ENCODE data around the gene TMEM215. TPM values are rescaled to one million over a fixed set of nuclear protein-coding genes. Genes with fewer than 3 reads are reported as not detected.

Gene TMEM215
- total RNA-seq, 3 donors from 2014 or later (not counting 1 experiment from before 2014, with no cell fraction given) = not detected

DNA sequence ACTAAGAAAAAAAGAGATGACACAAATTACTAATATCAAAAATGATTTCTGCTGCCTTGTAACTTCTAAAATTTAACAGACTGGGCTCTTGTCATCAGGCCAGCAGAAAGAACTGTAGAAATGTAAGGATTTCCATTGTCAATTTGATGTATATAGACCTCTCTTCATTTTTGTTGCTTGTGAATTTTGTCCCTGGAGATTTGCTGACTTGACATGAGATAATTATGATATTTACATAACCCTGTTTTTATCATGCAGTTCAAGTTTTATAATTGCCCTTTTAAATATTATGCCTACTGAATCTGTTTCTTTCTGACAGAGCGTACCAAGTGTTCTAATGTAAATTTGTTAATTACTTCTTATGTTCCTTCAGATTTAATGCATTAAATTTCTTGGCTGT, 23.9 kb downstream of the TMEM215 start:
- H3K27ac Mint-ChIP-seq = no peak overlapping the region
- peaks cover 7% of the 10 kb centered on the region for H3K36me3 Mint-ChIP-seq
- no peak overlapping the region for H3K4me3 Mint-ChIP-seq
- TF ChIP-seq, protein P1, sequence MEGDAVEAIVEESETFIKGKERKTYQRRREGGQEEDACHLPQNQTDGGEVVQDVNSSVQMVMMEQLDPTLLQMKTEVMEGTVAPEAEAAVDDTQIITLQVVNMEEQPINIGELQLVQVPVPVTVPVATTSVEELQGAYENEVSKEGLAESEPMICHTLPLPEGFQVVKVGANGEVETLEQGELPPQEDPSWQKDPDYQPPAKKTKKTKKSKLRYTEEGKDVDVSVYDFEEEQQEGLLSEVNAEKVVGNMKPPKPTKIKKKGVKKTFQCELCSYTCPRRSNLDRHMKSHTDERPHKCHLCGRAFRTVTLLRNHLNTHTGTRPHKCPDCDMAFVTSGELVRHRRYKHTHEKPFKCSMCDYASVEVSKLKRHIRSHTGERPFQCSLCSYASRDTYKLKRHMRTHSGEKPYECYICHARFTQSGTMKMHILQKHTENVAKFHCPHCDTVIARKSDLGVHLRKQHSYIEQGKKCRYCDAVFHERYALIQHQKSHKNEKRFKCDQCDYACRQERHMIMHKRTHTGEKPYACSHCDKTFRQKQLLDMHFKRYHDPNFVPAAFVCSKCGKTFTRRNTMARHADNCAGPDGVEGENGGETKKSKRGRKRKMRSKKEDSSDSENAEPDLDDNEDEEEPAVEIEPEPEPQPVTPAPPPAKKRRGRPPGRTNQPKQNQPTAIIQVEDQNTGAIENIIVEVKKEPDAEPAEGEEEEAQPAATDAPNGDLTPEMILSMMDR (IDR thresholded peaks at IDR 0.05) = no peak
- Histone ChIP-seq H3K36me3 (ENCODE audit: control insufficient read depth, insufficient read depth, low read length) (no peaks in the 10 kb centered on the region), H3K27me3 (ENCODE audit: control insufficient read depth, insufficient read depth, low read length) (no peaks in the 10 kb centered on the region), H3K9me3 (ENCODE audit: control insufficient read depth, insufficient read depth, low read length) (no peaks in the 10 kb centered on the region), H3K4me3 (ENCODE audit: low read length) (no peak overlapping the region), H3K4me1 (ENCODE audit: control insufficient read depth, insufficient read depth, low read length) (no peaks in the 10 kb centered on the region), H3K27ac (ENCODE audit: low read length) (no peak overlapping the region)
- intact Hi-C loops (cut with micrococcal nuclease) = no loop called here
- no peak for ATAC-seq
- peaks cover 3 to 11% of the 10 kb centered on the region in 2 donors for H3K9me3 Mint-ChIP-seq
- no peak for DNase-seq
- no CpG with 5 or more reads among the region's 1 CpG for WGBS (ENCODE audit: insufficient coverage)
- peaks cover 6 to 9% of the 10 kb centered on the region in 2 donors for H3K27me3 Mint-ChIP-seq (ENCODE audit: low read depth in 2 of 2)
- H3K4me1 Mint-ChIP-seq = no peaks in the 10 kb centered on the region

DNA sequence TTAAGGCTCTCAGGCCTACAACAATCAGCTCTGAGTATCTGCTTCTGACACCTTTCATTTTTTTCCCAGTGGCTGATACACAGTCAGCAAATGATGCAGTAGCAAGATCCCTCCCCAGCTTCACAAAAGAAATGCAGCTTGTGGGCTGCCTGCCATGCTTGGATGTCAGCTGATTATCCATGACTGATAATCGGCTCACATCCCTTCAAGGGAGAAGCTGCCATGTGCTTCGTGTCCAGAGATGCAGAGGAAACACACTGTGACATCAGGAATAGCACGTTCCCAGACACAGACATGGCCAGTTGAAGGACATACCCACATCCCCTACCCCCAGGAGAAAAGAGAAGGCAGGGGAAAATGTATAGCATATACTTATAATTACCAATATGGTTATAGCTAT, 27.9 kb downstream of the TMEM215 start:
- Mint-ChIP-seq H3K36me3 (no peaks in the 10 kb centered on the region), H3K27ac (no peak overlapping the region), H3K4me1 (no peaks in the 10 kb centered on the region), H3K27me3 (ENCODE audit: low read depth in 2 of 2) (peaks cover 0 to 6% of the 10 kb centered on the region in 2 donors), H3K4me3 (no peak overlapping the region), H3K9me3 (peaks cover 0 to 6% of the 10 kb centered on the region in 2 donors)
- TF ChIP-seq, protein P1 (IDR thresholded peaks at IDR 0.05) = no peak
- H3K27ac ChIP-seq (ENCODE audit: low read length) = no peak overlapping the region
- no peak for DNase-seq
- H3K27me3 ChIP-seq (ENCODE audit: control insufficient read depth, insufficient read depth, low read length) = no peaks in the 10 kb centered on the region
- H3K36me3 ChIP-seq (ENCODE audit: control insufficient read depth, insufficient read depth, low read length) = no peaks in the 10 kb centered on the region
- H3K4me3 ChIP-seq (ENCODE audit: low read length) = no peak overlapping the region
- WGBS (ENCODE audit: insufficient coverage) = 63% methylated on average over 3 of the region's 3 CpGs
- intact Hi-C loops (cut with micrococcal nuclease) = no loop called here
- no peaks in the 10 kb centered on the region for H3K9me3 ChIP-seq (ENCODE audit: control insufficient read depth, insufficient read depth, low read length)
- H3K4me1 ChIP-seq (ENCODE audit: control insufficient read depth, insufficient read depth, low read length) = no peaks in the 10 kb centered on the region
- ATAC-seq = no peak

DNA sequence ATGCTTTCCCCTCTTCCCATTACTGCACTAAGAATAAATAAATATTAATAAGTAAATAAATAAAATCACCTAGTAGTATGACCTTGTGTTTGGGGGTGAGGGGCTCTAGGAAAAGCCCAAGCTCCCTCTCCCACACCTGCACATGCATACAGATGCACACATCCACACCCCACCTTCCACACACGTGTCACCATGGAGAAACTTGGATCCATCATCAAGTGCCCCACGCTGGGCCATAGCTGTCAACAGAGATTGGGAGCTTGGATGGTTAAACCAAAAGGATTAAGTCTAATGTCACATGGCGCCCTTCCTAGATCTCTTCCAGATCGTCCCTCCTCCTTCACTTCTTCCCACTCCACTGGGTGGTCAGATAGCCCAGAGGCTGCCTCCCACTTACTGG, 37.0 kb downstream of the TMEM215 start:
- Histone ChIP-seq H3K27ac (ENCODE audit: low read length) (no peak overlapping the region), H3K9me3 (ENCODE audit: control insufficient read depth, insufficient read depth, low read length) (no peaks in the 10 kb centered on the region), H3K27me3 (ENCODE audit: control insufficient read depth, insufficient read depth, low read length) (no peaks in the 10 kb centered on the region), H3K4me3 (ENCODE audit: low read length) (no peak overlapping the region), H3K36me3 (ENCODE audit: control insufficient read depth, insufficient read depth, low read length) (no peaks in the 10 kb centered on the region), H3K4me1 (ENCODE audit: control insufficient read depth, insufficient read depth, low read length) (no peaks in the 10 kb centered on the region)
- 65% methylated on average over 4 of the region's 4 CpGs for WGBS (ENCODE audit: insufficient coverage)
- Mint-ChIP-seq H3K9me3 (no peaks in the 10 kb centered on the region), H3K4me1 (no peaks in the 10 kb centered on the region), H3K27ac (no peak overlapping the region), H3K27me3 (ENCODE audit: low read depth in 2 of 2) (peaks cover 11 to 26% of the 10 kb centered on the region in 2 donors), H3K4me3 (no peak overlapping the region), H3K36me3 (no peaks in the 10 kb centered on the region)
- intact Hi-C loops (cut with micrococcal nuclease) = no loop called here
- no peak for DNase-seq
- TF ChIP-seq, protein P1 (IDR thresholded peaks at IDR 0.05) = no peak
- ATAC-seq = no peak

DNA sequence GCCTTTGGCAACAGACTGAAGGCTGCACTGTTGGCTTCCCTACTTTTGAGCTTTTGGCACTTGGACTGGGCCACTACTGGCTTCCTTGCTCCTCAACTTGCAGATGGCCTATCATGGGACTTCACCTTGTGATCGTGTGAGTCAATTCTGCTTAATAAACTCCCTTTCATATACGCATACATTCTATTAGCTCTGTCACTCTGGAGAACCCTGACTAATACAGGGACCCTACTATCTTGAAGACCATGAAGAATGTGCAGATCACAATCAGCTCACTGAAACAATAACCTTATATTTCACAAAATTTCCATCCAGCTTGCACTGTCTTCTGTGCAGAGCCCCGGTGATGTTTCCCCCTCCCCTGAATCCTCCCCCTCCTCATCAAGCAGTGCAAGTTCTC, 39.8 kb downstream of the TMEM215 start:
- Mint-ChIP-seq H3K4me1 (no peaks in the 10 kb centered on the region), H3K27ac (no peak overlapping the region), H3K36me3 (no peaks in the 10 kb centered on the region), H3K4me3 (no peak overlapping the region), H3K27me3 (ENCODE audit: low read depth in 2 of 2) (peaks cover 11 to 28% of the 10 kb centered on the region in 2 donors), H3K9me3 (peaks cover 0 to 3% of the 10 kb centered on the region in 2 donors)
- H3K4me3 ChIP-seq (ENCODE audit: low read length) = no peak overlapping the region
- H3K27ac ChIP-seq (ENCODE audit: low read length) = no peak overlapping the region
- H3K9me3 ChIP-seq (ENCODE audit: control insufficient read depth, insufficient read depth, low read length) = no peaks in the 10 kb centered on the region
- ATAC-seq (no peak), DNase-seq (no peak)
- H3K27me3 ChIP-seq (ENCODE audit: control insufficient read depth, insufficient read depth, low read length) = no peaks in the 10 kb centered on the region
- no peaks in the 10 kb centered on the region for H3K4me1 ChIP-seq (ENCODE audit: control insufficient read depth, insufficient read depth, low read length)
- intact Hi-C loops (cut with micrococcal nuclease) = no loop called here
- 89% methylated on average over 3 of the region's 3 CpGs for WGBS (ENCODE audit: insufficient coverage)
- TF ChIP-seq, protein P1 (IDR thresholded peaks at IDR 0.05) = no peak
- no peaks in the 10 kb centered on the region for H3K36me3 ChIP-seq (ENCODE audit: control insufficient read depth, insufficient read depth, low read length)
